Stimulated activated CD4-positive, alpha-beta T cell treated with anti-CD3 and anti-CD28 coated beads, Interleukin-1b, Interleukin-23, amount 100 ng/mL, for 24 hours (primary cell): ENCODE results near the gene DDX1.

ENCODE experiments used
- DNase-seq, 4 experiments: peaks; one replicate each; pipeline ENCODE4 v3.0.0-alpha.2; 2020; ENCODE audit warnings: low read depth in 4 of 4, low spot score in 1 of 4

DDX1 gene

GRCh38 chr2:15628899-15629855 lies 37.5 kb downstream of the DDX1 start:
- DNase-seq = no peak

- DNase-seq = no peak
Observed at GRCh38 chr2:15630121-15630977, 38.7 kb downstream of the DDX1 start.

- no peak for DNase-seq
Observed at GRCh38 chr2:15630978-15631719, 39.5 kb downstream of the DDX1 start.

- DNase-seq = no peak
Observed at GRCh38 chr2:15631883-15632282, 40.2 kb downstream of the DDX1 start.

- DNase-seq = no peak
Observed at GRCh38 chr2:15633043-15633970, 41.6 kb downstream of the DDX1 start.

- DNase-seq = no peak
Observed at GRCh38 chr2:15633971-15634346, 42.3 kb downstream of the DDX1 start.

- DNase-seq = no peak
Observed at GRCh38 chr2:15634846-15635490, 43.3 kb downstream of the DDX1 start.

GRCh38 chr2:15636972-15637785 lies 45.5 kb downstream of the DDX1 start:
- peak; percentile 12 to 29 (median 24) for DNase-seq

- DNase-seq = no peak
Observed at GRCh38 chr2:15638720-15639119, 47.1 kb downstream of the DDX1 start.

- no peak for DNase-seq
Observed at GRCh38 chr2:15639323-15640251, 47.9 kb downstream of the DDX1 start.

GRCh38 chr2:15640261-15640711 lies 48.6 kb downstream of the DDX1 start:
- no peak for DNase-seq

- DNase-seq = no peak
Observed at GRCh38 chr2:15640784-15641183, 49.1 kb downstream of the DDX1 start.

- no peak for DNase-seq
Observed at GRCh38 chr2:15641530-15641982, 49.9 kb downstream of the DDX1 start.

GRCh38 chr2:15642011-15642814 lies 50.5 kb downstream of the DDX1 start:
- no peak for DNase-seq

- DNase-seq = no peak
Observed at GRCh38 chr2:15642815-15643500, 51.3 kb downstream of the DDX1 start.
